HG03135 (cell line): ENCODE measurements around the gene PDHX.

Source experiments
- ATAC-seq: cut with Tn5 transposase; IDR thresholded peaks from one replicate; pipeline ENCODE4 v1.9.1; 2021; ENCODE audit warnings: mild to moderate bottlenecking, moderate library complexity; ENCODE audit not compliant: unreplicated experiment

Gene PDHX

DNA sequence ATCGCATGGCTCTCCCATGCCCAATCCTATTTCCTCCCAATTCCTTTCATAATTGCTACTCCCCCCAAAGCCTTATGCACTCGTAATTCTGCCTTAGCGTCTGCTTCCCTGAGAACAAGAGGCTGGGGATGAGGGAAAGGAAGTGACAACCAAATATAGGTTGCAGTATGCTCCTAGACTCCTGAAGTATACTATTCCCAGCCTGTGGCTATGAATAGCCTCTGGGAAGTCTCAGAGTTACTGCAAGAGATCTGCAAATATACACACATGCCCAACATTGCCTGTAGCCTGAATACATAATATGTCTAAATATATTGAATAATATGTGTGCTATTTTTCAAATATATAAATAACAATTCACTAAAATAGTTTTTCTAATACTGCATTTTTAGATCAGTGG, 126.5 kb downstream of the PDHX start:
- ATAC-seq = no peak

DNA sequence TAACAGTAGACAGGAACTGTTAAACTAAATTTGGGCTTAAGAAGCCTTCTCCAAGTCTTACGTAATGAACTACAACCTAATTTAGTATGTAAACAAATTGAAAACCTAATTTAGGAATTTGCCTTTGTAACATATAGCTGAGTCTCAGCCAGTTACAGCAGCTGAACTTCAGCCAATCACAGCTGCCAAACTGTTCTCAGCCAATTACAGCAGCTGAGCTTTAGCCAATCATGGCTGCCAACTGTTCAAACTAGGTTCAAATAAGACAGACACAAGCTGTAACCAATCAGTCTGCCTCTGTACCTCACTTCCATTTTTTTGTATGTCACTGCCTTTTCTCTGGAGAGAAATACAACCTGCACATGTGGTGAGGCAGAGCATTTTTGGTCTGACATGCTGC, 127.5 kb downstream of the PDHX start:
- ATAC-seq = no peak

DNA sequence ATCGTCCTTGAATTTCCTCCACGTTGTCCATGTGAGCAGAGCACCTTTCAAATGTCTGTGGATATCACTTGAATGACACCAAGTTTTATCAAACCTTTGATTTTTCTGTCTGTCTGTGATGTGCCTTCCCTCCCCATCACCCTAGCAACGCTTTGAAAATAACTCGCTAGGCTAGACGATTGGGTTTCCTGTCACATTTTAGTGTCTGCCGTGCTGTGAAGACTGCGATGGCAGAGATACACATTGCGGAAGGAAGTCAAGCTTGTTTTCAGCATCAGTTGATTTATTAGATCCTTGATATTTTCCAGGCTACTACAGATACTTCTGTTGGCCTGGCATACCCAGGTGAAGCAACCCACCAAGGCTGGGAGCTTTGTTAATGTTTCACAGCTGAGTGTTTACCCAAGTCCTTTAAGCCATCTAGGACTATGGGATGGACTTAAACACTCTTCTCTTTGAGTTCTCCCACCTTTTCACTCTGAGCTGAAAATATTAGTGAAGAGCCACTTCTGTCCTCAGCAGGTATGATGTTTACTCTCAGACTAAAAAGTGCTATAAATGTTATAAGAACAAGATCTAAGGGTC, 128.9 kb downstream of the PDHX start:
- ATAC-seq = peak; percentile 61
